HG03571 (cell line): ENCODE data around the gene SYCP3.
"Not testable (repeated sequence)": the region's sequence is repeated elsewhere in the genome, so short reads cannot be mapped to it uniquely, and the experiment has no call there.

Experiments
- ATAC-seq: cut with Tn5 transposase; IDR thresholded peaks from one replicate; pipeline ENCODE4 v1.9.1; 2021; ENCODE audit not compliant: unreplicated experiment

SYCP3 gene

GRCh38 chr12:101761350-101761749 is 22.1 kb upstream of the SYCP3 start:
- no peak for ATAC-seq

- ATAC-seq, result peak; percentile 45
Measured at GRCh38 chr12:101759396-101760047, 20.3 kb upstream of the SYCP3 start.

- no peak for ATAC-seq
Measured at GRCh38 chr12:101750152-101750551, 10.9 kb upstream of the SYCP3 start.

- no peak for ATAC-seq
Measured at GRCh38 chr12:101749657-101750056, 10.4 kb upstream of the SYCP3 start.

- ATAC-seq, result no peak
Measured at GRCh38 chr12:101748907-101749306, 9.6 kb upstream of the SYCP3 start.

GRCh38 chr12:101747697-101748096 is 8.4 kb upstream of the SYCP3 start:
- ATAC-seq, result no peak

- no peak for ATAC-seq
Measured at GRCh38 chr12:101746661-101747060, 7.4 kb upstream of the SYCP3 start.

GRCh38 chr12:101746196-101746595 is 6.9 kb upstream of the SYCP3 start:
- ATAC-seq, result no peak

- ATAC-seq, result no peak
Measured at GRCh38 chr12:101745481-101745880, 6.2 kb upstream of the SYCP3 start.

- peak; percentile 94 for ATAC-seq
Measured at GRCh38 chr12:101743724-101744472, 4.6 kb upstream of the SYCP3 start.

- ATAC-seq, result no peak
Measured at GRCh38 chr12:101743242-101743641, 4.0 kb upstream of the SYCP3 start.

- ATAC-seq, result no peak
Measured at GRCh38 chr12:101740980-101741379, 1.7 kb upstream of the SYCP3 start.

- no peak for ATAC-seq
Measured at GRCh38 chr12:101740566-101740965, 1.3 kb upstream of the SYCP3 start.

GRCh38 chr12:101737476-101737875 is 1.8 kb downstream of the SYCP3 start:
- no peak for ATAC-seq

- ATAC-seq, result not testable (repeated sequence)
Measured at GRCh38 chr12:101734482-101734881, 4.8 kb downstream of the SYCP3 start.

GRCh38 chr12:101733166-101733565 is 6.1 kb downstream of the SYCP3 start:
- peak; percentile 57 for ATAC-seq

- no peak for ATAC-seq
Measured at GRCh38 chr12:101732318-101732717, 6.9 kb downstream of the SYCP3 start.

- no peak for ATAC-seq
Measured at GRCh38 chr12:101729842-101730241, 9.4 kb downstream of the SYCP3 start.

- ATAC-seq, result no peak
Measured at GRCh38 chr12:101727098-101727497, 12.2 kb downstream of the SYCP3 start.

- ATAC-seq, result no peak
Measured at GRCh38 chr12:101722392-101722791, 16.9 kb downstream of the SYCP3 start.

GRCh38 chr12:101720118-101720517 is 19.1 kb downstream of the SYCP3 start:
- no peak for ATAC-seq

- no peak for ATAC-seq
Measured at GRCh38 chr12:101719566-101719965, 19.7 kb downstream of the SYCP3 start.
